HG03460 (cell line): ENCODE data around the gene PTPRN2.

ENCODE experiments used
- ATAC-seq: cut with Tn5 transposase; IDR thresholded peaks from one replicate; pipeline ENCODE4 v1.9.1; 2021; ENCODE audit not compliant: unreplicated experiment

Gene PTPRN2

DNA sequence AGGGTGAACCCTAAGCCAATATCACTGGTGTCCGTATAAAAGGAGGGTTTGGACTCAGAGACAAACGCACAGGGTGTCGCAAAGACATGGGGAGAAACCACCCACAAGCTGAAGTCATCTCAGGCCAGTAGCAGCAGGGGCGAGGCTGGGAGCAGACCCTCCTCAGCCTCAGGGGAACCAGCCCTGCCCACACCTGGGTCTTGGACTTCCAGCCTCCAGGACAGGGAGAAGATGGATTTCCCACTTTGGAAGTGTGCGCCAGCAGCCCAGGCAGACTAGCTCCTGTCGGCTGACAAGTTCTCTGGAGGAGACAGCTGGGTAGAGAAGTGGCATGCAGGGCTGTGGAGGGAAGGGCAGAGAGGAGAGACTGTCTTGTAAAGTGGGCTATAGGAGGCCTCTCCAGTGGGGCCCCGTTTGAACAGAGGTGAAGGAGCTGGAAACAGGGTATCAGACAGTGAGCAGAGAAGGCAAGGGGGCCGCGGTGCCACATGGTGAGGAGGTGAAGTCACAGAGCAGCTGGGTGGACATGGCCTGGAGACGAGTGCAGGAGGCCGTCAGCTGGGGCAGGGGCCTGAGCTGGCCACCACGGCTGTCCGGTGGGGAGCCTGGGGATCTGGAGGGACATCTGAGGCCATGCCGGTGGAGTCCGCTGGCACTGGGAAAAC, 475.6 kb downstream of the PTPRN2 start:
- ATAC-seq = no peak

DNA sequence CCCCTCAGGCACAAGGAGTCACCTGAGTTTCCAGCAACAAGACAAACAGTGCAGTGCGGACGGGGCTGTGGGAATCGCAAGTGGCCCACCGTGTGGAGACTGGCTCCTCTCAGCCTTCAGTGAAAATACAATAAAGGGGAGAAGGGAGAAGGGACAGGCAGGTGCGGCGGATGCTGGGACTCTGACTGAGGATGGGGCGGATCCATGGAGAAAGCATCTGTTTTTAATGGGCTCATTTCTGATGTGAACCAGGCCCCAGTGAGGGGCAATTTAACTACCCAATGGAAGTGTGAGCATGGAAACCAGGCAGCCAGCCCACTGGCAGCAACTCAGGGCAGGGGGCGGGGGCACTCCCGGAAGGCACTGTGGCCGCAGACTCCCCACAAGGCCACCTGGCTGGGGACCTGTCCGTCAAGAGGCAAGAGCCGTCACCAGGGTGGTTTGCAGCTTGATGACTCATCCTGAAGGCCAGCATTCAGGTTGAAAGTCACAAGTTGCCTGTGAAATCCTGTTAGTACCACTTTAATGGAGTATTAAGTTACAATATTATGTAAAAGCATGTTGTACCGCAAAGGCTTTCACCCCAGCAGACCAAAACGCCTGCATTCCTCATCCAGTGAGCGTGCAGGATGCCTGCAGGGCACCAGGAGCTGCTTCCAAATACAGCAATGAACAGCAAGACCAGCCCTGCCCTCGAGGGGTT, 476.4 kb downstream of the PTPRN2 start:
- ATAC-seq = no peak

DNA sequence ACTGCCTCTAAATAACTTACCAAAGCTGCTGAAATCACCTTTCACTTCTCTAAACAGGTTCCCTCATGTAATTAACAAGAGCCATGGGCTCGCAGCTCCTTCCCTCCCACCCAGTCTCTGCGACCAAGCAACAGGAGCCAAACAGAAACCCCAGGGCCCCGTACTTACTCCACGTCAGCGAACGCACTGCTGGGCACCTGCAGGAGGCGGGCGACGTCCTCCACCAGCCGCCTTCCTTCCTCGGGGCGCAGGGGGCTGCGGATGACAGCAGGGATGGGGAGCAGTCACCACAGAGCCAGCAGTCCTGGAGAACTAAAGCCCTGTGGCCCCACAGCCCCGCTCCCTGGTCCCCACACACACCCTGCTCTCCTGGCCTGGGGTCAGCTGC, 477.0 kb downstream of the PTPRN2 start:
- no peak for ATAC-seq

DNA sequence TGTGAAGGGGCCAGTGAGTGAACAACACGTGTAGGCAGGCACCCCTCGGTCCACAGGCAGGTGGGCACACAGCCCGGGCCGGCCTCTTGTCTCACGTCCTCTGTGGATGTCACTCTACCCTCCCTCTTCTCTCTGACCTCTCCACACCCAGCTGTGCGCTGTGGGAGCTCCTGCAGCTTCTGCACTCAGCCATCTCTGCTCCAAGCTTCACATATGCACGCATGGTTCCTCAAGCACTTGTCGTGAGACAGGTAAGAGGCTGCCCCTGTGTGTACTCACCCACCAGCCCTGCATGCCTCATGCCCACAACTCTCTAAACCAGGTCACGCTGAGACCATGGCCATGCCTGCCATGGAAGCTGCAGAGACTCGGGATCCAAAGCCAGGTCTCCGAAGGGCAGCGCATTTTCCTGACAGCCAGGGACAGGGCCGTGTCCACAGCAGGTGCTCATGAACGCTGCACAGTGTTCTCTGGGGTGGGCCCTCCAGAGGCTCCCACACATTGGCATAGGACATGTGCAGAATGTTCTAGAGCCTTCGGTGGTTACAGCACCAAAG, 477.5 kb downstream of the PTPRN2 start:
- ATAC-seq = no peak

DNA sequence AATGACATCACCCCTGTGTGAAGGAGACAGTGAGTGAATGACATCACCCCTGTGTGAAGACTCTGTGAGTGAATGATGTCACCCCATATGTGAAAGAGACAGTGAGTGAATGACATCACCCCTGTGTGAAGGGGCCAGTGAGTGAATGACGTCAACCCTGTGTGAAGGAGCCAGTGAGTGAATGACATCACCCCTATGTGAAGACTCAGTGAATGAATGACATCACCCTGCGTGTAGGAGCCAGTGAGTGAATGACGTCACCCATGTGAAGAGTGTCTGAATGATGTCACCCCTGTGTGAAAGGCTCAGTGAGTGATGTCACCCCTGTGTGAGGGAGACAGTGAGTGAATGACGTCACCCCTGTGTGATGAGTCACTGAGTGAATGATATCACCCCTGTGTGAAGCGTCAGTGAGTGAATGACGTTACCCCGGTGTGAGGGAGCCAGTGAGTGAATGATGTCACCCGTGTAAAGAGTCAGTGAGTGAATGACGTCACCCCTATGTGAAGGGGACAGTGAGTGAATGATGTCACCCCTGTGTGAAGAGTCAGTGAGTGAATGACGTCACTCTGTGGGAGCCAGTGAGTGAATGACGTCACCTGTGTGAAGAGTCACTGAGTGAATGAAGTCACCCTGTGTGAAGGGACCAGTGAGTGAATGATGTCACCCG, 478.1 kb downstream of the PTPRN2 start:
- no peak for ATAC-seq

DNA sequence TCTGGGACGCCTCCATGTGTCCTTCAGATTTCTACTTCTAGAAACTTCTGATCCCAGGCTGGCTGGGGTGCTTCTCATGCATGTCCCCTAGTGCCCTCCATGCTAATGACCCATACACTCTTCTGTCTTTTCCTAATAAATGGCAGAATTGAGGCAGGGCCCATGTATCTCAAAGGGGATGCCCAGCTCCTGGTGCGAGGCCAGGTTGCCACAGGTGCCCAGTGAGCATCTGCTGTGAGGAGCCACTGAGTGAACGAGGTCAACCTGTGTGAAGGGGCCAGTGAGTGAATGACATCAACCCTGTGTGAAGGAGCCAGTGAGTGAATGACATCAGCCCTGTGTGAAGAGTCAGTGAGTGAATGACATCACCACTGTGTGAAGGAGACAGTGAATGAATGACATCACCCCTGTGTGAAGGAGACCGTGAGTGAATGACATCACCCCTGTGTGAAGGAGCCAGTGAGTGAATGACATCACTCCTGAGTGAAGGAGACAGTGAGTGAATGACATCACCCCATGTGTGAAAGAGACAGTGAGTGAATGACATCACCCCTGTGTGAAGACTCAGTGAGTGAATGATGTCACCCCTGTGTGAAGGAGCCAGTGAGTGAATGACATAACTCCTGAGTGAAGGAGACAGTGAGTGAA, 478.9 kb downstream of the PTPRN2 start:
- no peak for ATAC-seq

DNA sequence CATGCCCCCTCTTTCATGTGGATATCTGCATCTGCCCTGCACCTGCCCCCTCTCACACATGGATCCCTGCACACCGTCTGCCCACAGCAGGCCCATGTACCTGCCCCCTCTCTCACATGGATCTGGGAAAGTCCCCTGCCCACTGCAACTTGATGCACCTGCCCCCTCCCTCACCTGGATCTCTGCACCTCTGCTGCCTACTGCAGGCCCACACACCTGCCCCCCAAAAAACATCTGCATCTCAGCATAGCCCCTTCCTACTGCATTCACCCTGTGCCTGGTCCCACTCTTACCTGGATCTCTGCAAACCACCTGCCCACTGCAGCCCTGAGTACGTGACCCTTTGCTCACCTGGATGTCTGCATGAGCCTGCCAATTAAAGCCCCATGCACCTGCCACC, 479.8 kb downstream of the PTPRN2 start:
- ATAC-seq = no peak

DNA sequence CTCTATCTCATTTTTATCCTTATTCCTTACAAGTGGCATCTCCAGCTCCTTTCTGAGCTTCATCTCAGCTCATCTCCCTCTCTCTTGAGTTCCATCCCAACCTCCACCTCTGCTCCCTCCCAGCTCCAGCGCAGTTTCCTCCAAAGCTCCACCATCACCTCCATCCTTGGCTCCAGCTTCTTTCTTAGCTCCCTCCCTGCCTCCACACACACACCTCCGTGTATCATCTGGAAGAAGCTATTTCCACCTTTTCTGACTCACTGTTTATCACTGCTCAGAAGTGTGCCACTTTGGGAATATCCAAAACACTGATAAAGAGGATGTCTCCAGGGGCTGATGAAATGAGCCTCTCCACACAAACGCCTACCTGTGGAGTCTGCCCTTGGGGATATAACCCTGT, 481.4 kb downstream of the PTPRN2 start:
- ATAC-seq = no peak

DNA sequence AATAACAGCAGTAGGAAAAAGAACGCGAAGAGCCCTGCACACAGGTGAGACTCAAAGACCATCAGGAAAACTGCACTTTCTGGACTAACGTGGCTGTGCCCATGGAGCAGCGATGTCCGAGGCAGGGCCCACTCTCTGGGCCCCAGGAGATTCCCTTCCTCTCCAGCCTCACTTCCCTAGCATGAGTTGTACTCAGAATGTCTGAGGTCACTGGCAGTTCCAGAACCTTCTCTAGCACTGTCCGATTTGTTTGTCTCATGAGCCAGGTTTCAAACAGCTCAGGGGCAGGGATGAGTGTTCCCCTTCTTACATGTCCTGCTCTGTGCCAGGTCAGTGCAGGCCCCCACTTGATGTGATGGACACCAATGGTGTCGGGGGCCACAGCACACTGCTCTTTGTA, 484.2 kb downstream of the PTPRN2 start:
- ATAC-seq = no peak

DNA sequence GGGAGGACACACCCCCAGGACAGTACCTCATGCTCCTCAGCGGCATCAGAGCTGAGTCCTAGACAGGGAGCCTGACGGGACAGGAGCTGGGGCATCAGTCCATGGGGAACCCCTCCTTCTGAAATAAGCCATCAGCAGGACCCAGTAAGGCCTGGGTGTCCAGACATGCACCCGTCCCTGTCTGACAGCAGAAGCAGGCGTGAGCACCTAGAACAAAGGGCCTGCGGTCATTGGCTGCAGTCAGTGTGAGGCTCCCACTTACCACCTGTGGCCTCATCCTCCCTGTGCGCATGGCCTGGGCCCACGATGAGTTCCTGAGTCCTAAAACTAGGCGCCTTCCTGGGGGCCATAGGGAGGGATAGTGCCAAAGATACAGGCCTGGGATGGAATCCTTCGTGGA, 484.7 kb downstream of the PTPRN2 start:
- no peak for ATAC-seq

DNA sequence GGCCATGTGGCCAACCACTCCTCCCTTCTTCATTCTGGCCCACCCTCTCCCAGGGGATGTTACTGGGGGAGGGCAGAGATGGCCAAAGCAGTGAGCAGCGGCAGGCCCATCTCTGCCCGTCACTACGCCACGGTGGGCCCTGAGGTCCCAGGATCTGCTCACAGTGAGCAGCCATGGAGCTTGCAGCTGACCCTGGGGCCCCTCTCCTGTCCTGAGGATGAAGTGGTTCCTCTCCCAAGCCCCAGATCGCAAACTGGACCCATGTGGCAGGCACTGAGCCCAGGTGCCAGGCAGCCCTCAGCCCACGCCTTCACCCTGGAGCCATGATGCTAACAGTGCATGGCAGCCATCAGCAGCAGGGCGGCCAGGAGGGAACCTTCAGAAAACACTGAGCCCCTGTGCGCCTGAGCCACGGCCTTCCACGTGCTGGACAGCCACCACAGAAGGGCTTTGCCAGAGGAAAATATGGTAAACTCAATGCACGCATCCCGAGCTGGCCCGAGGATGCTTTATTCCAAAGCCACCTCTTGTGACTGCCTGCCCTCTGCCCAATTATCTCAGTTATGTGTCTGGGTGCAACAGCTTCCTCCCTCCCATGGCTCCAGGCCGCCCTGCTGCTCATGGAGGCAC, 485.7 kb downstream of the PTPRN2 start:
- ATAC-seq = no peak

DNA sequence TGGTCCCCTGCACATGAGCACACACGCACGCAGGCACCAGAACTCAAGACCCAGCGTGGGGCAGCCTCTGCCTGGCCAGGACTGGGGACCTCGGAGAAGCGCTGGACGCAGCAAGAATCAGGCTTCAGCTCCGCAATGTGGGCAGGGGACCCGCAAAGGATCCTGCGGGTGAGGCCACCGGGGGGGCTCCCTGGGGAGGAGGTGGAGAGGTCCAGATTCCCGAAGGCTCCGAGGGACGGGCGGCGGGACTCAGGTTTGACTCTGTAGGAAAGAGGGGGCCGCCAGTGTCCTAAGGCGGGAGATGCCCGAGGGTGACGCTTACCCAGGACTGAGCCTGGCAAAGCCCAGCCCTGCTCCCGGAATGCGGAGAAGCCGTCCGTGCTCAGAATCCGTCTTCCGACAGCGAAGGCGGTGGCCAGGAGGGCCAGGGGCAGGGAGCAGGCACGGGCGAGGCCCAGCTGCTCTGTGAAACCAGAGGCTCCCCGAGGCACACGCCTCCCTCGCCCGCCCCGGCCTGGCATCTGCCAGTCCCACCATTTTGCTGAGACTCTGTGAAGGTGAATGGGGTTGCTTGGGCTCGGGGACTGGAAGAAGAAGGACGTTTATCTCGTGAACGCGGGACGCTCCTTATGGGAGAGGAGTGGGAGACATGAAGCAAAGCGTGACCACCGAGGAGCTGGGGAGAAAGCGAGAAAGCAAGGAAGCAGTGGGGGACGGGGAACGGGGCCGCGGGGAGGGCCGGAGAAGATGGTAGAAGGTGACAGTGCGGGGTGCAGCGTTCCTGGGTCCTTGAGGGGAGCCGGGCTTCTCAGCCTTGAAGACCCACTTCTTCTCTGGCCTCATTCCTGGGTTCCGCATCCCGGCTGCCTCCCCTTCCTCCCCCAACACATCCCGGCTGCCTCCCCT, 489.2 kb downstream of the PTPRN2 start:
- ATAC-seq = no peak

DNA sequence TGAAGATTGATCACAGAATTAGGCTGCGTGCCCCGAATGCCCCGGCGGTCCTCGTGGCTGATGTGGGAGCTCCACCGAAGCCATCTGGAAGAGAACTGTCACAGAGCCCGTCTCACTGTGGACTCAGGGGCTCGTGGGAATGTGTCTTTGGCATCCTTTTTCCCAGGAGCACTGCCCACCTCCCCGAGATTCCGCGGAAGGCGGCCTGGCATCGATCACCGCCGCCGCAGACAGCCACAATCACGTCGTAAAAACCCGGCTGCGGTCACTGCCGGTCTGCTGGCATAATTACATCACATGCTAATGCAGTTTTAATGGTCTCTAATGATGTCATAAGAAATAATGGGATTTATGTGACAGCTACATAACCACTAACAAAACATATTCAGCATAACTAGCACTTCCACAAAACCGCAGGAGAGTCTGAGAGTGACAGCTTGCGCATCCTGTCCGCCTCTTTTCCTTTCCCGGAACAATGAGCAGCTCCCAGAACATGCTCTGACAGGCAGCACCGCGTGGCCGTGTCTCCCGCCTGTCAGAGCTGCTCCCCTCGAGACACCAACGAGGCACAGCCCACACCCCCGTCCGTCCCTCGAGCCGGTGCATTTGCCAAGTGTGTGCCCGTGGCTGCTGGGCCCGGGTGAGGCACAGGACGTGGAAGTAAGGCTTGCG, 490.0 kb downstream of the PTPRN2 start:
- no peak for ATAC-seq

DNA sequence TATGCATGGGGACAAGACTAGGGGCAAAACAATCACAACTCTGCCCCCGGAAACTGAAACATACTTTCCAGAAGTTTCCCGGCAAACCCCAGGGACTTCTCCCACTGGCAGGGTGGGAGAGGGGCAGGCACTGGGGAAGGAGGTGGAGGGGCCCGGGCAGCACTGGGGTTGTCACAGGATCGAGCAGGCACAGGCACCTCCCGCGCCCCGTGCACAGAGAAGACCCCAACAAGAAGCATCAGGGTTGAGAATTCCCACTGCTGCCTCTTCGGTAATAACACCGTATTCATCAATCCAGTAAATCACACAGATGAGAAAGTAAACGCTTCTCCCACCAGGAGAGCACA, 490.5 kb downstream of the PTPRN2 start:
- no peak for ATAC-seq

DNA sequence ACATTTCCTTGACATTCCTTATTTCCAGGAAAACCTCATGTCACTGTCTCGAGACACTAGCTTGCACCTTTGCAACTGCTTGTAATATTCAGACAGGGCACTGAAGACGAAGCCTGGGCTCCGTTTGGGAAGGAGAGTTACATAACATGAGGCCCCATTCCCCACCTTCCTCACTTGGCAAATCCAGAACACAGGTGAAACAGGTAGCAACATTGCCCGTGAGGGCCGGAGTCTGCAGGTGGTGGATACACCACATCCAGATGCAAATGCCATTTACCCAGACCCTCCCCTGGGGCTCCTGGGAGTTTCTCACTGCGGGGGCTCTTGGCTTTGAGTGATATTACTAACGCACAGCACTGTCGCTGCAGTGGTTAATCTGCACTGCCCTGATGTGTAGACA, 491.0 kb downstream of the PTPRN2 start:
- ATAC-seq = no peak

DNA sequence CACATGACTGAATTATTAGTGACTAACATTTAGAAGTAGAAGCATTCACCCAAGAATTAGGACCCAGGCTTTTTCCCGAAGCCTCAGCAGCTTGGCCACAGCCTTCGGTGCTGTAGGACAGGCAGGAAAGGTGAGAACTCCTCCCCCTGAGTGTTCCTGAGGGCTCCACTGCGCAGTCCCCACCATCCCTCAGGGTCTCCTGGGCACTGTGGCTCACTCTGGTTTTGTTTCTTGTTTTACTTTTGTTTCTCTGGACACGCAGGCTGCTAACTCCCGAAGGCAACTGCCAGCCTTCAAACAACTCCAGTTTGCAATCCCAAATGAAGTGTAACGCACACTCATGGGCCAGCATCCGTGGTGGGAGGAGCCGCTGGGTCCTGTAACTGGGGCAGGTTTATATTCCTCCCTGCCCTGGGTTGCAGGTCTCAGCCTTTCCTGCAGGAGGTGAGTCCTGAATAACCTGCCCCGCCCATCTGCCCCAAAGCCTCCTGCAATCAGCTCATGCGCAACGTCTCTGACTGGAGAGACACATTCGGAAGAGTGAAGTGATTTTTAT, 492.9 kb downstream of the PTPRN2 start:
- no peak for ATAC-seq

DNA sequence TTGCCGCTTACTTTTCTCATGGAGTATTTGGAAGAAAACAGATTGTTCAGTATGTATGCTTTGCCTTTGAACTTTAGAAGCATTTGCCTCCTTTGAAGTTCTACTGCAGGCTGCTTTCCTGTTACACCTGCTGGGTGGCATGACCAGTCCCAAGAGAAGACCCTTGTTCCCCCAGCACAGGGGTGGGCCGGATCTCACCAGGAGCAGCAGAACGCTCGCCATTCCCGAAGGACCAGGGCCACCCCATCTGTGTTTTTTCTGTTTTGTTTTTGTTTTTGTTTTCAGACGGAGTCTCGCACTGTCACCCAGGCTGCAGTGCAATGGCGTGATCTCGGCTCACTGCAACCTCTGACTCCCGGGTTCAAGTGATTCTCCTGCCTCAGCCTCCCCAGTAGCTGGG, 493.6 kb downstream of the PTPRN2 start:
- ATAC-seq = no peak

DNA sequence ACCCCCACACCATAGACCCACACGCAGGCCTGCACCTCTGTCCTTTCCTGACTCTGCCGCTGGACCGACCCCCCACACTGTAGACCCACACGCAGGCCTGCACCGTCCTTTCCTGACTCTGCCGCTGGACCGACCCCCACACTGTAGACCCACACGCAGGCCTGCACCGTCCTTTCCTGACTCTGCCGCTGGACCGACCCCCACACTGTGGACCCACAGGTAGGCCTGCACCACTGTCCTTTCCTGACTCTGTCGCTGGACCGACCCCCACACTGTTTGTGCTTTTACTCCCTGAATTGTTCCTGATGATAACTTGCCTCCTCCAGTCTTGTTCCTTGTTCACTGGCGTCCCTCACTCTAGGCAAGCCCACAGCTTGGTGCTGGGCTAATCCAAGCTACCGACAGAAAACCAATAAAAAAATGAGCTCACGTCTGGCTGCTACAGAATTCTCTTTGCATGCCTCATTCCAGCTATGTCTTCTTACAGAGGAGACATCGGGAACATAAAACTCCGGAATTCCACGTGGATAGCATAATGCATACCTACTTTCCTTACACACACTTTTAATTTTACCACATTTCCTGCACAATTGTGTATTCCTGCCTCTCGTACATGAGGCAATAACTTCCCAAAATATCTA, 494.3 kb downstream of the PTPRN2 start:
- ATAC-seq = no peak

DNA sequence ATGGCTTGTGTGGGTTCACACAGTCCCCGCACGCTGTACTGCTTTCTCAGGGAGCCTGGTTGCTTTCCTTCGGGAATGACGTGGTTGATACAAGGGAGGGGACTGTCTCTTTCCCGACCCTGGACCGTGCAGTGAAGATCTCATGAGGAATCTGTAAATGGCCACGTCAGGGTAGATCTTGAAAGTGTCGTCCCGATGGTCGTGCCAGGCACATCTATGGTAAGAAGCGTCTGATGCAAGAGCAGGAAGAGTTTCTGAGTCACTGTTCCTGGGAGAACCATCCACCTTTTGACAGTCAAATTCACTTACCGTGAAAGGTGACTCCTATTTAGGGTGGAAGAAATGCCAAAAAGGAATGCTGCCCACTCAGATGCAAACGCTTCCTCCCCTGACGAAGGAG, 500.4 kb downstream of the PTPRN2 start:
- ATAC-seq = no peak
